GM12801 (cell line): Measurements from ENCODE around the gene CRABP1.

Experiments
- TF ChIP-seq, protein P1 (sequence below): IDR thresholded peaks from one replicate; pipeline ENCODE4 v1.5.1; 2011; ENCODE audit warnings: control low read depth; ENCODE audit not compliant: insufficient read length; ENCODE audit errors: extremely low read depth

Gene CRABP1

DNA sequence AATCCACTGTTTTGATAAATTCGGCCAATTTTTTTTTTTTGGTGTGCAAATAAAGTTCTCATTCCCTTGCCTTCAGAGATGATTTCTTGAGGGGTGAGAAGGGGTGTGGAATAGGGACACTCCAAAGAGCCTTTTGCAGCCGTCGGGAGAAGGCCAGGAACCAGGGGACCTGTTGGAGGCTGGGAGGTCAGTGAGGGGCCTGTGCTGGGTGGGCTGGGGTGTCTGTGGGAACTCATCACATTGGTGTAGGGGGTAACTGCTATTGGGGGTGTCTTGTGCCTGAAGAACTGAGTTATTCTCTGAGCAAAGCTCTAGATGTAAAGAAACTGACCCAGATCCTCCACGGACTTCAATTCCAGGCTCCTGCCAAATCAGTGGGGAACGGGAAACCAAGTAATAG, 27.2 kb upstream of the CRABP1 start:
- TF ChIP-seq, protein P1, sequence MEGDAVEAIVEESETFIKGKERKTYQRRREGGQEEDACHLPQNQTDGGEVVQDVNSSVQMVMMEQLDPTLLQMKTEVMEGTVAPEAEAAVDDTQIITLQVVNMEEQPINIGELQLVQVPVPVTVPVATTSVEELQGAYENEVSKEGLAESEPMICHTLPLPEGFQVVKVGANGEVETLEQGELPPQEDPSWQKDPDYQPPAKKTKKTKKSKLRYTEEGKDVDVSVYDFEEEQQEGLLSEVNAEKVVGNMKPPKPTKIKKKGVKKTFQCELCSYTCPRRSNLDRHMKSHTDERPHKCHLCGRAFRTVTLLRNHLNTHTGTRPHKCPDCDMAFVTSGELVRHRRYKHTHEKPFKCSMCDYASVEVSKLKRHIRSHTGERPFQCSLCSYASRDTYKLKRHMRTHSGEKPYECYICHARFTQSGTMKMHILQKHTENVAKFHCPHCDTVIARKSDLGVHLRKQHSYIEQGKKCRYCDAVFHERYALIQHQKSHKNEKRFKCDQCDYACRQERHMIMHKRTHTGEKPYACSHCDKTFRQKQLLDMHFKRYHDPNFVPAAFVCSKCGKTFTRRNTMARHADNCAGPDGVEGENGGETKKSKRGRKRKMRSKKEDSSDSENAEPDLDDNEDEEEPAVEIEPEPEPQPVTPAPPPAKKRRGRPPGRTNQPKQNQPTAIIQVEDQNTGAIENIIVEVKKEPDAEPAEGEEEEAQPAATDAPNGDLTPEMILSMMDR = no peak

DNA sequence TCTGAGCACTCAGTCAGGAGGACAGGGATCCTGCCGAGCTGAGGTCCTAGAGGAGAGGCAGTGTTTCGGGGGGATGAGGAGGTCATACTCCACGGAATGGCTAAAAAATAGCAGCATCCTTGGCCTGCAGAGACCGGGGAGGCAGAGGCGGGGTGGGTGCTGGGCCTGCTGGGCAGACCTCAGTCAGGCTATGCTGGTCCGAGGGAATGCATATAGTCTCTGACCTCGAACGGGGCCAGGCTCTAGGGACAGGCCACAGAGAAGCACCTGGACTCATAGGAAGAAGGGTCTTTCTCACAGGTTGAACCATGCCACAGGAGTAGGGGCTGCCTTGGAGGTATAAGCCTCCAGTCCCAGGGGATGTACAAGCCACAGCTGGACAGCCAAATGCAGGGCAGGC, 26.8 kb upstream of the CRABP1 start:
- TF ChIP-seq, protein P1 = no peak

DNA sequence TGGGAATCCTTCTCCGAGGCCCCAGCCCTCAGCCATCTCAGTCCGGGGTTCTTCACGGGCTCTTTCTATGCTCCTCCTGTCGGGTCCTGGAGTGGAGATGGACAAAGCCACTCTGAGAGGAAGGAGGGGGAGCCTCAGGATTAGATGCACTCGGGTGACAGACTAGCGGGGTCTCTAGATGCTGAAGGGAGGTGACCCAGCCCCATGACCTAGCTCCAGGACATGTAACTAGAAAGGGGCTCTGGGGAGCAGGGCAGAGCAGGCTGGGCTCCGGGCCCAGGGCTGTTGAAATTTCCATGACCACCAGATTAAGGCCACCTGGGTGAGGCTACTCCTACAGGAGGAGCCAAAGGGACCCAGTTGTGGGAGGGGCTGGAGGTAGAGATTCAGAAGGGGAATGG, 26.0 kb upstream of the CRABP1 start:
- TF ChIP-seq, protein P1 = no peak

DNA sequence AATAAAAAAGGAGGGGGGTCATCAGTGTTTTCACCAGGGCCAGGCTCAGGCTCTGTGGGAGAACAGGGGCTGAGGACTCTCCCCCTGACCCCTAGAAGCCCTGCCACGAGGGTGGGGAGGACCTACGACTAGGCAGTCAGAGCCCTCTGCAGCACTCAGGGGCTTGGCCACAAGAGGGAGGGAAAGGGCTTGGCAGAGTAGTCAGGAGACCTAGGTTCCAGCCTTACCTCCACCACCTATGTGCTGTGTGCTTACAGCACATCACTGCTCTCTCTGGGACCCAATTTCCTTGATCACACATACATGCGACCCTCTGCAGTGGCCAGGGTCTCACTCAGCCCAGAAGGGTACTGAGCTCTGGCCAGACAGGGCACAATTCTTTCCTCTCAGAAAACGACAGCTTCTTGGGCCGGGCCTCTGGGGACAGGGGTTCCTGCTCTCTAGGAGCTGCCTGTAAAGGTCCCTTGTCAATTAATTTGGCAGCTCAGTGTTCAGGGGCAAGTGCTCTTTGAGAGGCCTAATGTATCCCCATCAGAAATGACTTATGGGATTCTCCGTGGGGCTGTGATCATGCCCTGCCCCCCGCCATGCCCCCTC, 24.4 kb upstream of the CRABP1 start:
- TF ChIP-seq, protein P1 = no peak

DNA sequence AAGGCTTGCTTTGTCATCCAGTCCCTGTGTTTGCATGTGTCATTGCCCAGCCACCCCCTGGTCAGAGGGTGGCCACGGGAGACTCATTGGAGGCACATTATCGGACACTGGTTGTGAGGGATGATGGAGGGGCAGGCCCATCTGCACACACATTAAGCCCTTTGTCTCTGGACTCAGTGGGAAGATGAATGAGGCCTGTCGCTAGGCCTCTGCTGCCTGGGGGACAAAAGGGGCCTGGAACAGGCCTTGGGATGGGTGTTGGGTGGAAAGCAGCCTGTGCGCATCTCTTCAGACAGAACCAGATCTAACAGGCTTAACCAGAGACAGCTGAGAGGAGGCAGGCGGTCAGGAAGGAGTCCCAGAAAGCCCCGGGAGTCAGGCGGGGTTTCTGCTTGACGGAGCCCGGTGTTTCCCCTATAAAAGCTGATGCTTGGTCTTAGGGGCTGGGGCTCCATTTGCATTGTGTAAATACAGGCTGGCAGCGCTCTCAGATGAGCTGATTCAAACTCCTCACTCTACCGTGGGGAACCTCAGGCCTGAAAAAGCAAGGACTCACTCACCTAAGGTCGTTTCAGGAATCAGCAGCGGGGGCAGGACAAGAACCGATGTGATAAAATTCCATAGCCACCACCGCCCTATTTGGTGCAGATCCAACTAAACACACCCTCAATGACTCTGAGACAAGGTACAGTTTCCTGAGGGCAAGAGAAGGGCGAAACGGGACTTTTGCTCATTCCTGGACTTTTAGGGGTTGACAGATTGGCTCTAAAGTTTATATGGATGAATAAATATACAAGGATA, 23.7 kb upstream of the CRABP1 start:
- TF ChIP-seq, protein P1 = no peak

DNA sequence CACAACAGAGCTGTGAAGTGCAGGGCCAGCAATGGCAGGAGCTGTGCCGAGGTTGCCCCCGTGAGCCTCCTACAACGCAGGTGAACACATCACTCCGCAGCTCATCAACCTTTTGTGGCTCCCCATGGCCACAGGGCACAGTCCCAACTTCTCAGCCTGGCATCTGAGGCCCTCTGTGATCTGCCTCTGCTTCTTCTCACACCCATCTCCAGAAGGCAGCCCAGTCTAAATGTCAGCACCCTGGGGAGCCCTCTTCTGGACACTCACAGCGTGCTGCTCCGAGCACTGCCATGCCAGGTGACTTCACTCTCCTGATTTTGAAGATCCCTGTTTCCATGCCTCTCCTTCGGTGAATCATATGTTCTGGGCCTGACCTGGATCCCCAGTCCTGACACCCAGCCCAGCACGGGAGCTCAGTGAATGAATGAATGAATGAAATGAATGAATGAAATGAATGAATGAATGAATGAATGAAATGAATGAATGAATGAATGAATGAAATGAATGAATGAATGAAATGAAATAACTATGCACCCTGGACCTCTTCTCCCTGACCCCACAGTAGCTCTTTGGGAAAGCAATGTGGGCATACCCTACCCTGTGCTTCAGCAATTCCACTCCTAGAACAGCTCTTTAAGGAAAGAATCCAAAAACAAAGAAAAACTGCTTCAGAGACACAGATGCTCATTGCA, 22.9 kb upstream of the CRABP1 start:
- TF ChIP-seq, protein P1 = no peak

DNA sequence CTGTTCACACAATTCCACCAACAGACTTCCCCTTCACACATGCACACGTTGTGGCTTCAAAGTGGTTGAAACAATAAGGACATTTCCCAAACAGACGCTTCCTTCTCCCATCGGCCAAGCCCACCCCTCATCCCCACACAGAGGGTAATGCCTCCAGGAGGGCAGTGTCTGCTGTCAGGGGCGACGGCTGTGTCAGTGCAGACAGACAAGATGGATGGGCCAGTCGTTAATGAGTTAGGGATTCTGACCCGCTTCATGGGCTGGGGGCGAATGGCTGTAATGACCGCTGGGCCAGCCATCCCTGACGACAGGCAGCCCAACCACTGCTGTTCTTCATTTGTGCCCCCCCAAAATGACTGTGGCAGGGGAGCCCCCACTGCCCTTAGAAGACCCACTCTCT, 20.6 kb upstream of the CRABP1 start:
- TF ChIP-seq, protein P1 = no peak
